Stimulated activated CD4-positive, alpha-beta T cell treated with anti-CD3 and anti-CD28 coated beads, Interleukin-4, amount 100 ng/mL, for 4 hours (primary cell): Measurements from ENCODE around the gene CD300LD.
"Not testable (repeated sequence)": the region's sequence is repeated elsewhere in the genome, so short reads cannot be mapped to it uniquely, and the experiment has no call there.

Experiments used
- DNase-seq, 2 experiments: peaks; one replicate each; pipeline ENCODE4 v3.0.0-alpha.2; 2020

The CD300LD gene

GRCh38 chr17:74569020-74570003, 22.8 kb downstream of the CD300LD start:
- DNase-seq: no peak

GRCh38 chr17:74568106-74568873, 23.8 kb downstream of the CD300LD start:
- no peak for DNase-seq

GRCh38 chr17:74567397-74567796, 24.7 kb downstream of the CD300LD start, which contains the start of gene CD300H:
Gene CD300H, minus strand, starts transcription at chr17:74567509.
- DNase-seq: no peak

GRCh38 chr17:74566132-74566753, 25.8 kb downstream of the CD300LD start:
- no peak for DNase-seq

- DNase-seq: no peak
Observed at GRCh38 chr17:74565126-74565525, 27.0 kb downstream of the CD300LD start.

- DNase-seq: no peak
Observed at GRCh38 chr17:74563358-74563757, 28.7 kb downstream of the CD300LD start.

GRCh38 chr17:74561586-74561985, 30.5 kb downstream of the CD300LD start:
- DNase-seq: no peak

- no peak for DNase-seq
Observed at GRCh38 chr17:74558882-74559519, 33.1 kb downstream of the CD300LD start.

GRCh38 chr17:74558402-74558801, 33.7 kb downstream of the CD300LD start:
- not testable (repeated sequence) for DNase-seq

GRCh38 chr17:74555427-74555940, 36.6 kb downstream of the CD300LD start:
- no peak for DNase-seq

- DNase-seq: no peak
Observed at GRCh38 chr17:74554909-74555308, 37.2 kb downstream of the CD300LD start.

- DNase-seq: no peak
Observed at GRCh38 chr17:74552037-74552436, 40.0 kb downstream of the CD300LD start.

- no peak for DNase-seq
Observed at GRCh38 chr17:74550602-74551001, 41.5 kb downstream of the CD300LD start.

- no peak for DNase-seq
Observed at GRCh38 chr17:74549343-74549742, 42.7 kb downstream of the CD300LD start.

- no peak for DNase-seq
Observed at GRCh38 chr17:74547736-74548135, 44.3 kb downstream of the CD300LD start.

- DNase-seq: no peak
Observed at GRCh38 chr17:74547264-74547663, 44.8 kb downstream of the CD300LD start.

- DNase-seq: no peak
Observed at GRCh38 chr17:74546586-74546985, 45.5 kb downstream of the CD300LD start.

GRCh38 chr17:74545843-74546230, 46.2 kb downstream of the CD300LD start, which contains the start of gene CD300C:
Gene CD300C, minus strand, starts transcription at chr17:74546115. Its CDS starts 333 bp downstream, at chr17:74545782.
- DNase-seq: no peak

GRCh38 chr17:74544991-74545842, 46.9 kb downstream of the CD300LD start:
- no peak for DNase-seq

GRCh38 chr17:74543891-74544760, 48.0 kb downstream of the CD300LD start:
- no peak for DNase-seq
